A673 (cell line): Measurements from ENCODE around the gene CAPN5. TPM values are rescaled to one million over a fixed set of nuclear protein-coding genes. Genes with fewer than 3 reads are reported as not detected.

Experiments
- BruUV-seq: library from RNA; stranded (reverse); fragments of 400-500 nt; replicated peaks from 2 replicates; lab custom pipeline; 2021; lab: Mats Ljungman, UMichigan
- CTCF ChIA-PET: fragments of 300-600 bp; sonication (Branson Sonifier 250); formaldehyde crosslinking; loops from one replicate; lab custom pipeline; 2022; ENCODE audit warnings: antibody characterized with exemption; lab: Charles Lee
- POLR2A ChIA-PET: fragments of 300-600 bp; sonication (Branson Sonifier 250); formaldehyde crosslinking; loops from one replicate; lab custom pipeline; 2022; ENCODE audit warnings: antibody characterized with exemption; ENCODE audit not compliant: low non-redundant PET; lab: Charles Lee
- DNase-seq: peaks from one replicate; pipeline ENCODE4 v3.0.0-alpha.2; 2015; ENCODE audit warnings: low spot score
- H3K27ac ChIP-seq: fragments of 200-600 bp; sonication (generic); 2 replicates; pipeline ENCODE4 v1.5.1; 2016; ENCODE audit warnings: mixed run types, low read depth, mild to moderate bottlenecking, mixed read lengths, antibody characterized with exemption, low read length; ENCODE audit not compliant: poor library complexity, severe bottlenecking
- H3K27me3 ChIP-seq: fragments of 200-600 bp; sonication (generic); replicated peaks from 2 replicates; pipeline ENCODE4 v1.6.1; 2017; ENCODE audit warnings: mixed run types, low read depth, mild to moderate bottlenecking, mixed read lengths, antibody characterized with exemption, low read length; ENCODE audit not compliant: insufficient read depth, poor library complexity
- H3K36me3 ChIP-seq: fragments of 200-600 bp; sonication (generic); 2 replicates; pipeline ENCODE4 v1.6.1; 2016; ENCODE audit warnings: mixed run types, mild to moderate bottlenecking, mixed read lengths, antibody characterized with exemption, low read length; ENCODE audit not compliant: insufficient read depth, poor library complexity, severe bottlenecking
- H3K4me1 ChIP-seq: fragments of 200-600 bp; sonication (generic); 2 replicates; pipeline ENCODE4 v1.6.1; 2017; ENCODE audit warnings: mixed run types, mild to moderate bottlenecking, mixed read lengths, antibody characterized with exemption, low read length; ENCODE audit not compliant: insufficient read depth, poor library complexity, severe bottlenecking
- H3K4me3 ChIP-seq: fragments of 200-600 bp; sonication (generic); 2 replicates; pipeline ENCODE4 v1.5.1; 2016; ENCODE audit warnings: low read depth, mixed run types, mild to moderate bottlenecking, mixed read lengths, low read length; ENCODE audit not compliant: poor library complexity, severe bottlenecking
- H3K9me3 ChIP-seq: fragments of 200-600 bp; sonication (generic); 2 replicates; pipeline ENCODE4 v1.6.1; 2016; ENCODE audit warnings: mixed run types, low read depth, mild to moderate bottlenecking, mixed read lengths, antibody characterized with exemption, low read length; ENCODE audit not compliant: poor library complexity, severe bottlenecking
- CTCF ChIP-seq: fragments of 300-800, 200-600 bp; sonication (generic); conservative IDR thresholded peaks from 2 replicates; pipeline ENCODE4 v1.5.1; 2017; ENCODE audit warnings: low read depth, mild to moderate bottlenecking, antibody characterized with exemption, low read length, moderate library complexity, mixed read lengths
- EZH2 ChIP-seq: fragments of 200-600 bp; sonication (generic); IDR thresholded peaks from 2 replicates; pipeline ENCODE4 v1.6.1; 2017; ENCODE audit warnings: borderline replicate concordance, low read depth, mild to moderate bottlenecking, mixed read lengths, antibody characterized with exemption, low read length; ENCODE audit not compliant: poor library complexity, severe bottlenecking
- intact Hi-C: fragments of 100-400 bp; cut with micrococcal nuclease; formaldehyde crosslinking; loops from one replicate; pipeline ENCODE4 v1.10.0; 2022; ENCODE audit not compliant: unreplicated experiment
- total RNA-seq: library from RNA; stranded (reverse); gene quantifications from 2 replicates; pipeline ENCODE4 v1.2.3, GENCODE V29; 2021

The CAPN5 gene
- total RNA-seq, 1 experiment from 2014 or later, result 4.3 TPM

GRCh38 chr11:77150836-77151235, 84.1 kb downstream of the CAPN5 start:
- no TSS peak for BruUV-seq
- H3K27me3 ChIP-seq, result no peaks in the 10 kb centered on the region
- no peak for DNase-seq

GRCh38 chr11:77151804-77152509, 85.2 kb downstream of the CAPN5 start:
- DNase-seq, result no peak

More at GRCh38 chr11:77150836-77151235, 84.1 kb downstream of the CAPN5 start:
- no peak overlapping the region for H3K4me3 ChIP-seq
- H3K36me3 ChIP-seq, result no peaks in the 10 kb centered on the region
- H3K27ac ChIP-seq, result no peak overlapping the region
- intact Hi-C loops, result no loop called here
- no peaks in the 10 kb centered on the region for H3K9me3 ChIP-seq
- ChIA-PET CTCF (no interaction called here), POLR2A (no interaction called here)
- TF ChIP-seq EZH2 (no peak), CTCF (no peak)
- H3K4me1 ChIP-seq, result peaks cover 5% of the 10 kb centered on the region

GRCh38 chr11:77152846-77153245, 86.1 kb downstream of the CAPN5 start:
- no peak overlapping the region for H3K4me3 ChIP-seq
- no peak overlapping the region for H3K27ac ChIP-seq
- intact Hi-C loops, result no loop called here
- H3K27me3 ChIP-seq, result no peaks in the 10 kb centered on the region
- peaks cover 5% of the 10 kb centered on the region for H3K4me1 ChIP-seq
- POLR2A ChIA-PET, result no interaction called here
- H3K36me3 ChIP-seq, result no peaks in the 10 kb centered on the region
- DNase-seq, result no peak
- CTCF ChIA-PET, result no interaction called here
- BruUV-seq, result no TSS peak
- TF ChIP-seq CTCF (no peak), EZH2 (no peak)
- H3K9me3 ChIP-seq, result no peaks in the 10 kb centered on the region

More at GRCh38 chr11:77151804-77152509, 85.2 kb downstream of the CAPN5 start:
- no TSS peak for BruUV-seq
- Histone ChIP-seq H3K9me3 (no peaks in the 10 kb centered on the region), H3K4me3 (no peak overlapping the region), H3K4me1 (peaks cover 5% of the 10 kb centered on the region), H3K36me3 (no peaks in the 10 kb centered on the region), H3K27ac (no peak overlapping the region), H3K27me3 (no peaks in the 10 kb centered on the region)
- POLR2A ChIA-PET, result no interaction called here
- intact Hi-C loops, result no loop called here
- CTCF ChIA-PET, result no interaction called here
- no peak for TF ChIP-seq EZH2
- TF ChIP-seq CTCF, result no peak
